IMR-90 (cell line): ENCODE data around the gene NECTIN4.

Experiments used
- CEBPB ChIP-seq: IDR thresholded peaks from 2 replicates; pipeline ENCODE4 v1.6.1; 2012; ENCODE audit warnings: low read depth, low read length, improper control_type of control experiment
- CHD1 ChIP-seq: IDR thresholded peaks from 2 replicates; pipeline ENCODE4 v1.6.1; 2012; ENCODE audit warnings: low read depth, low read length, improper control_type of control experiment
- CTCF ChIP-seq: conservative IDR thresholded peaks from 2 replicates; pipeline ENCODE4 v1.5.1; 2012; ENCODE audit warnings: mild to moderate bottlenecking, low read depth, low read length, improper control_type of control experiment
- ELK1 ChIP-seq: fragments of 150-350 bp; IDR thresholded peaks from 2 replicates; pipeline ENCODE4 v1.6.1; 2016; ENCODE audit warnings: low read depth, mild to moderate bottlenecking, low read length, moderate library complexity, borderline replicate concordance
- MAFK ChIP-seq: IDR thresholded peaks from 2 replicates; pipeline ENCODE4 v1.6.1; 2012; ENCODE audit warnings: low read depth, low read length, improper control_type of control experiment
- MXI1 ChIP-seq: IDR thresholded peaks from 2 replicates; pipeline ENCODE4 v1.6.1; 2012; ENCODE audit warnings: low read depth, mild to moderate bottlenecking, low read length, moderate library complexity, borderline replicate concordance
- NFE2L2 ChIP-seq: fragments of 150-350 bp; IDR thresholded peaks from 2 replicates; pipeline ENCODE4 v1.6.1; 2016; ENCODE audit warnings: low read depth, mild to moderate bottlenecking, low read length
- POLR2A ChIP-seq: IDR thresholded peaks from 2 replicates; pipeline ENCODE4 v1.6.1; 2012; ENCODE audit warnings: mild to moderate bottlenecking, low read depth, low read length
- RFX5 ChIP-seq: IDR thresholded peaks from 2 replicates; pipeline ENCODE4 v1.8.0; 2012; ENCODE audit warnings: low read depth, mild to moderate bottlenecking, low read length, moderate library complexity
- SMC3 ChIP-seq: fragments of 150-350 bp; IDR thresholded peaks from 2 replicates; pipeline ENCODE4 v1.6.1; 2016; ENCODE audit warnings: low read depth, mild to moderate bottlenecking, antibody characterized with exemption, low read length, moderate library complexity

GRCh38 chr1:161130266-161130665, 40.9 kb upstream of the NECTIN4 start:
- TF ChIP-seq CTCF, result no peak
- TF ChIP-seq MXI1, result no peak
- no peak for TF ChIP-seq CEBPB
- TF ChIP-seq NFE2L2, result no peak
- TF ChIP-seq POLR2A, result no peak
- no peak for TF ChIP-seq MAFK
- TF ChIP-seq RFX5, result no peak
- no peak for TF ChIP-seq ELK1
- no peak for TF ChIP-seq SMC3
- TF ChIP-seq CHD1, result no peak
